Activated CD4-positive, alpha-beta memory T cell treated with anti-CD3 and anti-CD28 coated beads for 36 hours (primary cell): ENCODE data around the gene FABP7. TPM values are rescaled to one million over a fixed set of nuclear protein-coding genes. Genes with fewer than 3 reads are reported as not detected.

Experiments used
- CTCF ChIA-PET: fragments of 350-600 bp; sonication (Branson Sonifier 250); formaldehyde crosslinking; loops from one replicate; lab custom pipeline; 2021; ENCODE audit warnings: antibody characterized with exemption, inconsistent platforms; lab: Charles Lee
- POLR2A ChIA-PET: fragments of 350-600 bp; sonication (Branson Sonifier 250); formaldehyde crosslinking; loops from one replicate; lab custom pipeline; 2021; ENCODE audit warnings: antibody characterized with exemption; lab: Charles Lee
- DNase-seq: peaks from one replicate; pipeline ENCODE4 v3.0.0-alpha.2; 2020
- H3K27ac Mint-ChIP-seq: one replicate; pipeline ENCODE4 v1.8.0; 2021; ENCODE audit warnings: mixed read lengths
- H3K27me3 Mint-ChIP-seq: one replicate; pipeline ENCODE4 v1.8.0; 2021; ENCODE audit warnings: mixed read lengths
- H3K36me3 Mint-ChIP-seq: one replicate; pipeline ENCODE4 v1.8.0; 2021; ENCODE audit warnings: mixed read lengths
- H3K4me1 Mint-ChIP-seq: one replicate; pipeline ENCODE4 v1.8.0; 2021; ENCODE audit warnings: low read depth, mixed read lengths
- H3K4me3 Mint-ChIP-seq: one replicate; pipeline ENCODE4 v1.8.0; 2021; ENCODE audit warnings: mild to moderate bottlenecking, mixed read lengths
- H3K9me3 Mint-ChIP-seq: one replicate; pipeline ENCODE4 v1.8.0; 2021; ENCODE audit warnings: mixed read lengths
- intact Hi-C: fragments of 100-400 bp; cut with micrococcal nuclease; formaldehyde crosslinking; loops from one replicate; pipeline ENCODE4 v1.15.1; 2023
- total RNA-seq, 2 experiments: library from RNA; stranded (reverse); gene quantifications; one replicate each; pipeline ENCODE4 v1.2.3, GENCODE V29; 2021

The FABP7 gene
- total RNA-seq, 2 experiments from 2014 or later, result not detected

DNA sequence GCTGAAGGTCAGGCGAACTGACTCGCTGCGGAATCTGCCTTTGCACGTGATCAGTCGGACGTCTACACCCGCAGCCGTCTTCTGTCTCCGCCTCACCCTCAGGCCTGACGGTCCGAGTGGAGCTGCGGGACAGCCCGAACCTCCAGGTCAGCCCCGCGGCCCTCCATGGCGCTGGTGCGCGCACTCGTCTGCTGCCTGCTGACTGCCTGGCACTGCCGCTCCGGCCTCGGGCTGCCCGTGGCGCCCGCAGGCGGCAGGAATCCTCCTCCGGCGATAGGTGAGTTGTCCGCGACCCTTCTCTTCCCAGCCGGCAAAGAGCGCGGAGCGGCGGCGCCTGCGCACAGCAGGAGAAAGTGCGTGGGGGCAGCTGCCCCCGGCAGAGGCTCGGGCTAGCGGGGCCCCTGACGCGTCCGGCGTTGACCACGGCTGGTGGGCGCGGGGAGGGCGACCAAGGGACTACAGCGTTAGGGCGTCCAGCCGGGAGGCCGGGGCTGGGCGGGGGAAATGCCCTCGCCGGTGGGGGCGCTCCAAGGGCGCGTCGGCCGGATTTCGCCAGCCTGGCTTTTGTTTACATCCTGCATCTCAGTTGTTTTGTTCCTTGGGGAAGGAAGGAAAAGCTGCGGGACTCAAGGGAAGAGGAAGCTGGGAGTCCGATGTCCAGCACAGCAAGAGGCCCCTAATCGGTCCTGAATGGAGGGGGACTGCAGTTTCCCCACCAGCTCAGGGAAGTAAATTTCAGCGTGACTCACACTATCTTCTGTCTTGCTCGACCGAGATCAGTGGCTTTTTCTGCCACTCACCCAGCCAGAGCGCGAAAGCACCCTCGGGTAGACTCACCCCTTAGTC is 9.9 kb downstream of the FABP7 start, which contains the start of gene SMPDL3A:
Gene SMPDL3A (plus strand): TSS at position 77 of the 846 bp plus-strand sequence. CDS start 89 bp downstream, at position 166.
- ChIA-PET CTCF (interaction anchor here (0.6 to 1.8 kb wide), 3 partner anchors 9 to 50 kb away, joined by 3 to 7 read pairs (median 3); no protein-coding TSS in a partner anchor), POLR2A (interaction anchor here (1.0 kb wide), 1 partner anchor 317 kb away, joined by 3 read pairs; the partner anchor contains the start of gene SERINC1)
- peaks cover 52% of the 10 kb centered on the region for H3K27me3 Mint-ChIP-seq
- H3K9me3 Mint-ChIP-seq, result no peaks in the 10 kb centered on the region
- intact Hi-C loops, result no loop called here
- H3K36me3 Mint-ChIP-seq, result no peaks in the 10 kb centered on the region
- peaks cover 16% of the 10 kb centered on the region for H3K4me1 Mint-ChIP-seq
- peak within 1 kb of the TSS; percentile 77 for H3K4me3 Mint-ChIP-seq
- DNase-seq, result peak; percentile 38
- no peak within 1 kb of the TSS for H3K27ac Mint-ChIP-seq

GRCh38 chr6:122790028-122790422 is 10.5 kb downstream of the FABP7 start:
- Mint-ChIP-seq H3K4me3 (peak overlapping the region; percentile 77), H3K36me3 (no peaks in the 10 kb centered on the region), H3K4me1 (peaks cover 16% of the 10 kb centered on the region), H3K9me3 (no peaks in the 10 kb centered on the region), H3K27ac (no peak overlapping the region), H3K27me3 (peaks cover 52% of the 10 kb centered on the region)
- CTCF ChIA-PET, result interaction anchor here (0.6 to 1.8 kb wide), 2 partner anchors 8 to 15 kb away, joined by 3 to 7 read pairs; no protein-coding TSS in a partner anchor
- DNase-seq, result no peak
- POLR2A ChIA-PET, result interaction anchor here (1.0 kb wide), 1 partner anchor 318 kb away, joined by 3 read pairs; the partner anchor contains the start of gene SERINC1
- intact Hi-C loops, result no loop called here

GRCh38 chr6:122790423-122791309 is 11.2 kb downstream of the FABP7 start:
- Mint-ChIP-seq H3K36me3 (no peaks in the 10 kb centered on the region), H3K4me3 (no peak overlapping the region), H3K9me3 (no peaks in the 10 kb centered on the region), H3K4me1 (peaks cover 16% of the 10 kb centered on the region), H3K27ac (no peak overlapping the region), H3K27me3 (peaks cover 52% of the 10 kb centered on the region)
- POLR2A ChIA-PET, result no interaction called here
- intact Hi-C loops, result no loop called here
- CTCF ChIA-PET, result no interaction called here
- DNase-seq, result no peak

GRCh38 chr6:122791310-122791679 is 11.8 kb downstream of the FABP7 start:
- no peak overlapping the region for H3K4me3 Mint-ChIP-seq
- intact Hi-C loops, result no loop called here
- H3K4me1 Mint-ChIP-seq, result peaks cover 16% of the 10 kb centered on the region
- ChIA-PET CTCF (no interaction called here), POLR2A (no interaction called here)
- H3K27me3 Mint-ChIP-seq, result peaks cover 50% of the 10 kb centered on the region
- DNase-seq, result no peak
- no peaks in the 10 kb centered on the region for H3K9me3 Mint-ChIP-seq
- no peak overlapping the region for H3K27ac Mint-ChIP-seq
- H3K36me3 Mint-ChIP-seq, result no peaks in the 10 kb centered on the region

GRCh38 chr6:122792766-122793165 is 13.2 kb downstream of the FABP7 start:
- Mint-ChIP-seq H3K27me3 (peaks cover 42% of the 10 kb centered on the region), H3K4me1 (peaks cover 18% of the 10 kb centered on the region), H3K36me3 (no peaks in the 10 kb centered on the region), H3K27ac (no peak overlapping the region), H3K4me3 (no peak overlapping the region), H3K9me3 (no peaks in the 10 kb centered on the region)
- DNase-seq, result no peak
- POLR2A ChIA-PET, result no interaction called here
- intact Hi-C loops, result no loop called here
- CTCF ChIA-PET, result no interaction called here

DNA sequence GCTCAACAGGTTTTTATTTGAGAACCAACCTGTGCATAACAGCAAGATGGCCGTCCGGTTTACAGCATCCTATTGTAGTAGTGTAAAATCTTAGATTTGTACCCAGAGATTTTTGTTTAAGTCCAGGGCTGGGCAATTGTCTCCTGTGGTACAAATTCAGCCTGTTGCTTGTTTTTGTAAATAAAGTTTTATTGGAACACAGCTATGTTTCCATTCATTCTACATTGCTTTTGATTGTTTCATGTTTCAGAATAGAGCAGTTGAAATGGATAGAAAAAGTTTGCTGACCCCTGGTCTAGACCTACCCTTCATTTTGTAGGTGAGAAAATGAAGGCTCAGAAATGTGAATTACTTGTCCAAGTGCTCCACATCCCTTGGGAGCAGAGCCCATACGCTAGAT is 18.0 kb downstream of the FABP7 start:
- CTCF ChIA-PET, result interaction anchor here (1.9 kb wide), 1 partner anchor 8 kb away, joined by 7 read pairs; the partner anchor contains the start of gene SMPDL3A
- no peak overlapping the region for H3K27ac Mint-ChIP-seq

DNA sequence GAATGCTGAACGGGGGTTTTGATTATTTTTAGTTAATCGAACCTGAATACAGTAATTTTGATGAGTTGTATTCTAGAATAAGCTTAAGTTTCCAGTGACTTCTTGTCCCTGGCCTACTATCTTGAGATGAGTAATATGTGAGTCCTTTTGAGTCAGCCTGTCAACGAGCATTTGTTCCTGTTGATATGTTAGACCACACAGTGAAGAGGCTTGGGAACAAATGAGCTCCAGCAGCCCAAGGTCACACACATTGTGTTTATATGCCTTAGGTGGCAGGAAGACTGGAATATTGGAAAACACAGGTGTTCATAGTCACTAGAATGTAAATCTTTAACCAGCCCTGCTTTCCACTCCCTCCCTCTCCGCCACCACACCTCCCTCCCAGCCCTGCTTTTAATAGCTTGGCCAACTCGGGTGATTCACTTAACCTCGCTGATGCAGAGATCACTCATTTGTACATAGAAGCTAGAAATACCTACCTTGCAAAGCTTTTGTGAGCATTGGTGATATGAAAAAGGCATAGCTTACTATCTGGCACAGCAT is 18.7 kb downstream of the FABP7 start:
- Mint-ChIP-seq H3K27ac (no peak overlapping the region), H3K36me3 (no peaks in the 10 kb centered on the region), H3K4me1 (peaks cover 4% of the 10 kb centered on the region), H3K27me3 (no peaks in the 10 kb centered on the region), H3K4me3 (no peak overlapping the region), H3K9me3 (no peaks in the 10 kb centered on the region)
- ChIA-PET POLR2A (no interaction called here), CTCF (interaction anchor here (1.0 to 1.9 kb wide), 2 partner anchors 9 to 41 kb away, joined by 4 to 7 read pairs; partner anchors contain the start of gene SMPDL3A)
- intact Hi-C loops, result loop anchor here (2.0 kb wide), 1 partner anchor 17 kb away; no protein-coding TSS in a partner anchor
- DNase-seq, result peak; percentile 27

More for the DNA sequence above, 18.0 kb downstream of the FABP7 start:
- Mint-ChIP-seq H3K36me3 (no peaks in the 10 kb centered on the region), H3K4me3 (no peak overlapping the region), H3K9me3 (no peaks in the 10 kb centered on the region), H3K4me1 (peaks cover 4% of the 10 kb centered on the region), H3K27me3 (peaks cover 6% of the 10 kb centered on the region)
- intact Hi-C loops, result no loop called here
- no peak for DNase-seq
- POLR2A ChIA-PET, result no interaction called here

DNA sequence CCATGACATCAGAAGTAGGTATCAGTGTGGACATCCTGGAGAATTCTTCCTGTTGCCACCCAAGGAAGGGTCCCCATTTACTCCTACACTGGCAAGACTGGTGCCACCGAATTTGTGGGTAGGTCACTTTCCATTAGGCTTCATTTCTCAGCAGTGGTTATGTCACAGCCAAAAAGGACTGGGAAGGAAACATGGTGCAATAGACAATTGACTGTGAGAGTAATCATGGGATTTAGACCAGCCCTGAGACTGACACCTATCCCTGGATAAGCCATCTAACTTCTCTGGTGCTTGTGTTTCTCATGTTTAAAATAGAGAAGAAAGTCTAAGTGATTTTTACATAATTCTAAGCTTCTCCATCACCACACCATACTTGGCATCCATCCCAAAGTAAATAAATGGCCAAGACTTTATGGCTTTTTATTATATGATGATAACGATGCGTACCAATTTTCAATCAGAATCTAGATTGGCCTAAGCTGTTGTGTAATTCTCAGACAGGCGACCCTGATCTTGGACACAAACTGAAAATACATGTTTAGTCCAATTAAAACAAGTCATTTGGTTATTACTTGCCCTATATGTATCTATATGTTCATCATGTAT is 19.7 kb downstream of the FABP7 start:
- Mint-ChIP-seq H3K9me3 (no peaks in the 10 kb centered on the region), H3K4me3 (no peak overlapping the region), H3K27me3 (no peaks in the 10 kb centered on the region), H3K36me3 (no peaks in the 10 kb centered on the region), H3K4me1 (peaks cover 4% of the 10 kb centered on the region), H3K27ac (no peak overlapping the region)
- intact Hi-C loops, result loop anchor here (2.0 kb wide), 1 partner anchor 16 kb away; no protein-coding TSS in a partner anchor
- DNase-seq, result no peak
- ChIA-PET POLR2A (no interaction called here), CTCF (interaction anchor here (1.9 kb wide), 1 partner anchor 10 kb away, joined by 7 read pairs; the partner anchor contains the start of gene SMPDL3A)

DNA sequence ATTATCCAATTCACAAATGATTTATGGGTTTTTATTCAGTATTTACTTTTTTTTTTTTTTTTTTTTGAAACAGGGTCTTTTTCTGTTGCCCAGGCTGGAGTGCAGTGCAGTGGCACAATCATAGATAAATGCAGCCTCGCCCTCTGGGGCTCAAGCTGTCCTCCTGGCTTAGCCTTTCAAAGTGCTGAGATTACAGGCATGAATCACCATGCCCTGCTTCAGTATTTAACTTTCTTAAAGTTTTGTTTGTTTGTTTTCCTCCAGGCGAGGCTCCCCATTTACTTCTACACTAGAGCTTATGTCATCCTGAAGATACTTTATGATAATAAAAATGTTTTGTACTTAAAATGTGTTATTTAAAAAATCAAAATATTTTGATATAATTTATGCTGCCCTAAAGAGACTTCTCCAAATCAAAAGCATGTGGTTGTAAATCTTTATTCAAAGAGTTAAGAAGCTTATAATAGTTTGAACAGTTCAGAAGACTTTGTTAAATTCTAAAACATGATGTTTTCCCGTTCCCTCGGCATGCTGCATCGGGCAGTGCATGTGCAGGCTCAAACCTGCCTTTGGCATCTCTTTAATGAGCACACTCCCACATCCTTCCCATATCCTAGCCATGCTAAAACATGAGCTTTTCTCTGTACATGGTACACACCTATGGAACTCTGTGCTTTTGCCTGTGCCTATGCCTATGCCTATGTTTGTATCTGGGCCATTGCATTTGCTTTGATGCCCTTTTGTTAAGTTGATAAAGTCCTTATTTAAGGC is 20.6 kb downstream of the FABP7 start:
- ChIA-PET CTCF (no interaction called here), POLR2A (no interaction called here)
- no peak overlapping the region for H3K27ac Mint-ChIP-seq
- H3K4me3 Mint-ChIP-seq, result no peak overlapping the region
- H3K36me3 Mint-ChIP-seq, result no peaks in the 10 kb centered on the region
- peaks cover 4% of the 10 kb centered on the region for H3K4me1 Mint-ChIP-seq
- intact Hi-C loops, result loop anchor here (2.0 kb wide), 1 partner anchor 15 kb away; no protein-coding TSS in a partner anchor
- DNase-seq, result no peak
- no peaks in the 10 kb centered on the region for H3K9me3 Mint-ChIP-seq
- no peaks in the 10 kb centered on the region for H3K27me3 Mint-ChIP-seq

- POLR2A ChIA-PET, result no interaction called here
- Mint-ChIP-seq H3K27ac (no peak overlapping the region), H3K9me3 (no peaks in the 10 kb centered on the region), H3K27me3 (no peaks in the 10 kb centered on the region), H3K4me3 (no peak overlapping the region), H3K4me1 (peaks cover 4% of the 10 kb centered on the region), H3K36me3 (no peaks in the 10 kb centered on the region)
- intact Hi-C loops, result no loop called here
- DNase-seq, result no peak
- CTCF ChIA-PET, result interaction anchor here (0.6 kb wide), 1 partner anchor 26 kb away, joined by 3 read pairs; no protein-coding TSS in a partner anchor
Measured at GRCh38 chr6:122800906-122801305, 21.4 kb downstream of the FABP7 start.
